G401.6 (cell line): ENCODE results near the gene KIF19.
"Not testable (repeated sequence)": the region's sequence is repeated elsewhere in the genome, so short reads cannot be mapped to it uniquely, and the experiment has no call there.

Experiments used
- FAIRE-seq: peaks from 2 replicates; lab custom pipeline; 2012; peaks lifted over from hg19 to GRCh38; lab: Jason Lieb, UNC

KIF19 gene

GRCh38 chr17:74389937-74390679 is 64.1 kb downstream of the KIF19 start:
- no peak for FAIRE-seq

- FAIRE-seq, result no peak
Observed at GRCh38 chr17:74390680-74391653, 64.9 kb downstream of the KIF19 start.

- no peak for FAIRE-seq
Observed at GRCh38 chr17:74391771-74392170, 65.7 kb downstream of the KIF19 start.

GRCh38 chr17:74392848-74393247 is 66.8 kb downstream of the KIF19 start:
- no peak for FAIRE-seq

- no peak for FAIRE-seq
Observed at GRCh38 chr17:74393346-74393942, 67.4 kb downstream of the KIF19 start.

- FAIRE-seq, result no peak
Observed at GRCh38 chr17:74394275-74394950, 68.4 kb downstream of the KIF19 start.

- FAIRE-seq, result no peak
Observed at GRCh38 chr17:74394977-74395376, 69.0 kb downstream of the KIF19 start.

GRCh38 chr17:74396567-74396966 is 70.5 kb downstream of the KIF19 start:
- no peak for FAIRE-seq

- FAIRE-seq, result no peak
Observed at GRCh38 chr17:74402048-74402447, 76.0 kb downstream of the KIF19 start.

- no peak for FAIRE-seq
Observed at GRCh38 chr17:74403512-74404137, 77.6 kb downstream of the KIF19 start.

GRCh38 chr17:74404218-74404617 is 78.2 kb downstream of the KIF19 start:
- FAIRE-seq, result no peak

GRCh38 chr17:74404789-74405188 is 78.8 kb downstream of the KIF19 start:
- no peak for FAIRE-seq

- FAIRE-seq, result not testable (repeated sequence)
Observed at GRCh38 chr17:74405311-74405710, 79.3 kb downstream of the KIF19 start.
